Activated CD8-positive, alpha-beta memory T cell treated with anti-CD3 and anti-CD28 coated beads for 24 hours (primary cell): ENCODE results near the gene GPN1.
"Not testable (repeated sequence)": the region's sequence is repeated elsewhere in the genome, so short reads cannot be mapped to it uniquely, and the experiment has no call there.

Experiments
- DNase-seq: peaks from one replicate; pipeline ENCODE4 v3.0.0-alpha.2; 2020

Gene GPN1

GRCh38 chr2:27627963-27628766 is 685 bp upstream of the GPN1 start:
- no peak for DNase-seq

- DNase-seq = not testable (repeated sequence)
Measured at GRCh38 chr2:27630257-27630656, 1.4 kb downstream of the GPN1 start.

- no peak for DNase-seq
Measured at GRCh38 chr2:27634291-27634690, 5.4 kb downstream of the GPN1 start.

GRCh38 chr2:27636766-27637165 is 7.9 kb downstream of the GPN1 start:
- DNase-seq = no peak

- DNase-seq = no peak
Measured at GRCh38 chr2:27638037-27638637, 9.3 kb downstream of the GPN1 start.

GRCh38 chr2:27638709-27639108 is 9.9 kb downstream of the GPN1 start:
- no peak for DNase-seq

- no peak for DNase-seq
Measured at GRCh38 chr2:27640722-27641245, 11.9 kb downstream of the GPN1 start.

GRCh38 chr2:27645197-27645596 is 16.3 kb downstream of the GPN1 start:
- DNase-seq = no peak

GRCh38 chr2:27647289-27647688 is 18.4 kb downstream of the GPN1 start:
- DNase-seq = no peak

- no peak for DNase-seq
Measured at GRCh38 chr2:27647737-27648136, 18.9 kb downstream of the GPN1 start.

GRCh38 chr2:27651056-27651455 is 22.2 kb downstream of the GPN1 start:
- DNase-seq = no peak

- no peak for DNase-seq
Measured at GRCh38 chr2:27652341-27652740, 23.5 kb downstream of the GPN1 start.

- DNase-seq = no peak
Measured at GRCh38 chr2:27652790-27653189, 23.9 kb downstream of the GPN1 start.

GRCh38 chr2:27653397-27653796 is 24.5 kb downstream of the GPN1 start:
- no peak for DNase-seq

- no peak for DNase-seq
Measured at GRCh38 chr2:27655155-27655951, 26.5 kb downstream of the GPN1 start.

GRCh38 chr2:27661371-27661770 is 32.5 kb downstream of the GPN1 start:
- no peak for DNase-seq

- peak; percentile 93 for DNase-seq
Measured at GRCh38 chr2:27663285-27664153, 34.7 kb downstream of the GPN1 start, which contains the start of the genes SLC4A1AP and SUPT7L. Gene SLC4A1AP, plus strand, starts transcription at chr2:27663889. Its CDS starts 26 bp downstream, at chr2:27663915. Gene SUPT7L, minus strand, starts transcription at chr2:27663614. Its CDS starts 1,422 bp downstream, at chr2:27662192.

- DNase-seq = no peak
Measured at GRCh38 chr2:27664154-27664574, 35.3 kb downstream of the GPN1 start.

- no peak for DNase-seq
Measured at GRCh38 chr2:27664622-27665363, 35.9 kb downstream of the GPN1 start.

GRCh38 chr2:27667446-27667845 is 38.6 kb downstream of the GPN1 start:
- no peak for DNase-seq

- no peak for DNase-seq
Measured at GRCh38 chr2:27671235-27671634, 42.4 kb downstream of the GPN1 start.
